ENCODE measurements around the gene WNT8B. TPM values are rescaled to one million over a fixed set of nuclear protein-coding genes. Genes with fewer than 3 reads are reported as not detected.

WNT8B gene
- total and polyA plus RNA-seq, 2 donors (not counting 1 experiment from before 2014, with no cell fraction given): not detected

DNA sequence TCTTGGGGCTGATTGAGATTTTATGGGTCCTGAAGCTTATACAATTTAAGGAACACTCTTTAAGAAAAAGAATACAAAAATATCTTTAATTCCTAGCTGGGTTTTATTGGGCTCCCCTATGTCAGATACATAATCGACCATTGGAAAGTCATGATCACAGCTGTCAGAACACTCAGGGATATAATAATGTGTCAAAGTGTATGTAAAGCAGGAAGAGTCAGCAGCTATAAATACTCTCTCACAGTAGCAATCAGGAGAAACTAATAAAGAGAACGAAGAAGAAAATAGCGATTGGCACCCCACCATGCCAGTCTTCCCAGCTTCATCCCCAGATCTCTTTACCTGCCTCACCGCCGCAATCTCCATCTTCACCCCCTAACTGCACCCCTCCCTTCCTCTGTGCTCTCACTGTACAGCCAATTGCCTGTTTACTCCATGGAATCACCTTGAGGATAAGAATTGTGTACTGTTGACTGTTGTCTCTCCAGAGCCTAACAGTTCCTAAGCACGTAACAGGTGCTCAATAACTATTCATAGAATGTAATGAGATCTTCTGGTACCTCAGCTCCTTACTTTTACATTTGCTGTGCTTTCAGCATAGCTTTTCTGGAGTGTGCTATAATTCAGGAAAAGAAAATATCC lies 24.0 kb upstream of the WNT8B start:
- Histone ChIP-seq H3K4me1 (ENCODE audit: control insufficient read depth, extremely low read depth, insufficient read depth, low read length) (no peaks in the 10 kb centered on the region), H3K9me3 (ENCODE audit: control insufficient read depth, insufficient read depth, low read depth, low read length) (no peaks in the 10 kb centered on the region), H2AFZ (ENCODE audit: low read length) (no peak overlapping the region), H3K36me3 (ENCODE audit: control insufficient read depth, insufficient read depth, low read length) (no peaks in the 10 kb centered on the region), H3K27me3 (ENCODE audit: control insufficient read depth, insufficient read depth, low read length) (peaks cover 2% of the 10 kb centered on the region), H3K9ac (ENCODE audit: insufficient read depth, low read length) (no peak overlapping the region), H3K79me2 (ENCODE audit: control insufficient read depth, insufficient read depth, low read length) (no peaks in the 10 kb centered on the region), H3K4me3 (replicated peaks in 1 of 4; ENCODE audit: control extremely low read depth in 1 of 4, insufficient read depth in 1 of 4, low read depth in 3 of 4, low read length in 4 of 4) (no peak overlapping the region), H3K4me2 (ENCODE audit: extremely low read depth, insufficient read depth, low read length) (no peak overlapping the region), H3K27ac (ENCODE audit: insufficient read depth, low read length) (no peak overlapping the region), H4K20me1 (ENCODE audit: control insufficient read depth, extremely low read depth, insufficient read depth, low read length) (no peaks in the 10 kb centered on the region)
- TF ChIP-seq EZH2 (IDR thresholded peaks at IDR 0.05; ENCODE audit: low read length, missing control alignments): no peak
- TF ChIP-seq, protein P1, sequence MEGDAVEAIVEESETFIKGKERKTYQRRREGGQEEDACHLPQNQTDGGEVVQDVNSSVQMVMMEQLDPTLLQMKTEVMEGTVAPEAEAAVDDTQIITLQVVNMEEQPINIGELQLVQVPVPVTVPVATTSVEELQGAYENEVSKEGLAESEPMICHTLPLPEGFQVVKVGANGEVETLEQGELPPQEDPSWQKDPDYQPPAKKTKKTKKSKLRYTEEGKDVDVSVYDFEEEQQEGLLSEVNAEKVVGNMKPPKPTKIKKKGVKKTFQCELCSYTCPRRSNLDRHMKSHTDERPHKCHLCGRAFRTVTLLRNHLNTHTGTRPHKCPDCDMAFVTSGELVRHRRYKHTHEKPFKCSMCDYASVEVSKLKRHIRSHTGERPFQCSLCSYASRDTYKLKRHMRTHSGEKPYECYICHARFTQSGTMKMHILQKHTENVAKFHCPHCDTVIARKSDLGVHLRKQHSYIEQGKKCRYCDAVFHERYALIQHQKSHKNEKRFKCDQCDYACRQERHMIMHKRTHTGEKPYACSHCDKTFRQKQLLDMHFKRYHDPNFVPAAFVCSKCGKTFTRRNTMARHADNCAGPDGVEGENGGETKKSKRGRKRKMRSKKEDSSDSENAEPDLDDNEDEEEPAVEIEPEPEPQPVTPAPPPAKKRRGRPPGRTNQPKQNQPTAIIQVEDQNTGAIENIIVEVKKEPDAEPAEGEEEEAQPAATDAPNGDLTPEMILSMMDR (conservative IDR thresholded peaks at IDR 0.05 in 1 of 2, IDR thresholded peaks at IDR 0.05 in 1 of 2; ENCODE audit: low read depth in 1 of 2, low read length in 2 of 2): no peak
- DNase-seq (ENCODE audit: low read depth in 2 of 2): no peak

- TF ChIP-seq, protein P1 (conservative IDR thresholded peaks at IDR 0.05 in 1 of 2, IDR thresholded peaks at IDR 0.05 in 1 of 2; ENCODE audit: low read depth in 1 of 2, low read length in 2 of 2): no peak
- no peak for TF ChIP-seq EZH2 (IDR thresholded peaks at IDR 0.05; ENCODE audit: low read length, missing control alignments)
- H3K27ac ChIP-seq (ENCODE audit: insufficient read depth, low read length): no peak overlapping the region
Measured at GRCh38 chr10:100442548-100442947, 20.3 kb upstream of the WNT8B start.

DNA sequence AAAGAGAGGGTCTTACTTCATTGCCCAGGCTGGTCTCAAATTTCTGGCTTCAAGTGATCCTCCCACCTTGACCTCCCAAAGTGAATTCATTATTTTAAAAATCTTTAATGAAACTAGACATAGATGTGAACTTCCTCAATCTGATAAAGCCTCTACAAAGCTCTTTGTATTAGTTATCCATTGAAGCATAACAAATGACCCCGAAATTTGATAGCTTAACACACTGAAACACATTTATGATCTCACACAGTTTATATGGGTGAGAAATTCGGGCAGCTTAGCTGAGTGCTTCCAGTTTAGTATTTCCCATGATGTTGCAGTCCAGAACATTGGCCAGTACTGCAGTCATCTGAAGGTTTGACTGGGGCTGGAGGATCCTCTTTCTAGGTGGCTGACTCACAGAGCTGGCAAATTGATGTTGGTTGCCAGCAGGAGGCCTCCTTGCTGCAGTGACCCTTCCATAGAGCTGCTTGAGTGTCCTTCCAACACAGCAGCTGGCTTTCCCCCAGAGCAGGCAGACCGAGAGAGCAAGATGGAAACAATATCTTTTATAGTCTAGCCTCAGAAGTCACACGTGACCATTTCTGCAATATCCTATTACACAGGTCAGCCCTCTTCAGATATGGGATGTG lies 16.6 kb upstream of the WNT8B start:
- Histone ChIP-seq H3K27me3 (ENCODE audit: control insufficient read depth, insufficient read depth, low read length) (peaks cover 5% of the 10 kb centered on the region), H4K20me1 (ENCODE audit: control insufficient read depth, extremely low read depth, insufficient read depth, low read length) (no peaks in the 10 kb centered on the region), H2AFZ (ENCODE audit: low read length) (no peak overlapping the region), H3K9me3 (ENCODE audit: control insufficient read depth, insufficient read depth, low read depth, low read length) (no peaks in the 10 kb centered on the region), H3K36me3 (ENCODE audit: control insufficient read depth, insufficient read depth, low read length) (no peaks in the 10 kb centered on the region), H3K4me3 (replicated peaks in 1 of 4; ENCODE audit: control extremely low read depth in 1 of 4, insufficient read depth in 1 of 4, low read depth in 3 of 4, low read length in 4 of 4) (no peak overlapping the region), H3K4me1 (ENCODE audit: control insufficient read depth, extremely low read depth, insufficient read depth, low read length) (no peaks in the 10 kb centered on the region), H3K27ac (ENCODE audit: insufficient read depth, low read length) (no peak overlapping the region), H3K9ac (ENCODE audit: insufficient read depth, low read length) (no peak overlapping the region), H3K4me2 (ENCODE audit: extremely low read depth, insufficient read depth, low read length) (no peak overlapping the region), H3K79me2 (ENCODE audit: control insufficient read depth, insufficient read depth, low read length) (no peaks in the 10 kb centered on the region)
- no peak for TF ChIP-seq EZH2 (IDR thresholded peaks at IDR 0.05; ENCODE audit: low read length, missing control alignments)
- TF ChIP-seq, protein P1 (conservative IDR thresholded peaks at IDR 0.05 in 1 of 2, IDR thresholded peaks at IDR 0.05 in 1 of 2; ENCODE audit: low read depth in 1 of 2, low read length in 2 of 2): no peak
- no peak for DNase-seq (ENCODE audit: low read depth in 2 of 2)

More at GRCh38 chr10:100442548-100442947, 20.3 kb upstream of the WNT8B start:
- Histone ChIP-seq H3K9ac (ENCODE audit: insufficient read depth, low read length) (no peak overlapping the region), H4K20me1 (ENCODE audit: control insufficient read depth, extremely low read depth, insufficient read depth, low read length) (no peaks in the 10 kb centered on the region), H3K36me3 (ENCODE audit: control insufficient read depth, insufficient read depth, low read length) (no peaks in the 10 kb centered on the region), H2AFZ (ENCODE audit: low read length) (no peak overlapping the region), H3K4me2 (ENCODE audit: extremely low read depth, insufficient read depth, low read length) (no peak overlapping the region), H3K79me2 (ENCODE audit: control insufficient read depth, insufficient read depth, low read length) (no peaks in the 10 kb centered on the region), H3K9me3 (ENCODE audit: control insufficient read depth, insufficient read depth, low read depth, low read length) (no peaks in the 10 kb centered on the region), H3K27me3 (ENCODE audit: control insufficient read depth, insufficient read depth, low read length) (peaks cover 5% of the 10 kb centered on the region), H3K4me1 (ENCODE audit: control insufficient read depth, extremely low read depth, insufficient read depth, low read length) (no peaks in the 10 kb centered on the region), H3K4me3 (replicated peaks in 1 of 4; ENCODE audit: control extremely low read depth in 1 of 4, insufficient read depth in 1 of 4, low read depth in 3 of 4, low read length in 4 of 4) (no peak overlapping the region)
- no peak for DNase-seq (ENCODE audit: low read depth in 2 of 2)
